LNCaP clone FGC (cell line): ENCODE data around the gene MAMSTR.

Source experiments
- DNase-seq: peaks from one replicate; pipeline ENCODE4 v3.0.0-alpha.2; 2011; ENCODE audit warnings: low read depth
- H3K4me3 ChIP-seq: 2 replicates; pipeline ENCODE4 v1.5.1; 2011; ENCODE audit warnings: mild to moderate bottlenecking, low read depth, low read length, control low read depth
- CTCF ChIP-seq: IDR thresholded peaks from 2 replicates; pipeline ENCODE4 v1.5.1; 2012; ENCODE audit warnings: mild to moderate bottlenecking; ENCODE audit not compliant: control insufficient read depth, insufficient read depth; ENCODE audit errors: extremely low read depth

MAMSTR gene

DNA sequence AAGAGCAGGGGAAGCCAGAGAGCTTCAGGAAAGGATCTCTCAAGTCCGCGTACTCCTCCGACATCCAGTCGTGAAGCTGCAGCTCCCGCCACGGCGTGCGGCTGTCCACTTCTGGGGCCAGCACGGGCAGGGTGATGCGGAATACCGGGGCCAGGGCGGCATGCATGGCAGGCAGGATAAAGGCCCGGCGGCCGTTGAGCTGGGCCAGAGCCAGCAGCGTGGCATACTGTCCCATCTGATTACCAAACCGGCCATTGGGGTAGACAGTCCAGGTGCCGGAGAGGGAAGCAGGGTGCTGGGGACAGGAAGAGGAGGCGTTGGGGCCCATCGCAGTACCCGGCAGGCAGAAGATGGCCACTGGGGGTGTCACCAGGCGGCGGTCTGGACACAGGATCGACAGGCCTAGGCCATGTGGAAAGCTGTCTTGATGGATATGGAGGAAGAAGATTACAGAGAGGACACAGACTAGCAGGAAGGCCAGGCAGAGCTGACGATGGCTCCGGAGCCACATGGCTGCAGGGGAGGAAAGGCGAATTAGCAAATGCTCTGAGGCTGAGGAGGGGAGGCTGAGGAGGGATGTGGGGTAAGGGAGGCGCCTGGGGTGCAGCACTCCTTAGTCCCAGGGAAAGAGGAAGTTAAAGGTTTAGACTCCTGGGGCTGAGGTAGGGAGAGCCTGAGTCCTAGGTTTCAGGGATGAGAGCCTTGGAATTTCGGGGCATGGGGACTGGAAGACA lies 31.4 kb upstream of the MAMSTR start:
- no peak overlapping the region; the same call in 1 of the 2 replicates for H3K4me3 ChIP-seq
- TF ChIP-seq CTCF: no peak
- no peak for DNase-seq

DNA sequence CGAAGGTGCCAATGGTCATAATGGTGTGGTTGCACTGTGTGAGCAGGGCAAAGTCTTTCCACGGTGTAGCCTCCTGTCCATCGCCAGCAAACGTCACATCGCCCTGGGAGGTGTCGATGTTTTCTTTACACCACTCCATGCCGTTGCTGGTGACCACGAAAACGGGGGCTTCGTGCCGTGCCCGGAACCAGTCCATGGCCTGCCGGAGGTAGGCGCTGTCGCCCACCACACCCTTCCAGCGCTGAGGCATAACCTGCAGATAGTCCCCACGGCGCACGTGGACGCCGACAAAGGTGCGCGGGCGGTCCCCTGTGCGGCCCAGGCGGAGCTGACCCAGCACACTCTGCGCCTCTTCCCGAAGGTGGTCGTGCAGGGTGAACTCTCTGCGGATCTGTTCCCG lies 30.8 kb upstream of the MAMSTR start:
- no peak for DNase-seq
- no peak for TF ChIP-seq CTCF
- no peak overlapping the region for H3K4me3 ChIP-seq

DNA sequence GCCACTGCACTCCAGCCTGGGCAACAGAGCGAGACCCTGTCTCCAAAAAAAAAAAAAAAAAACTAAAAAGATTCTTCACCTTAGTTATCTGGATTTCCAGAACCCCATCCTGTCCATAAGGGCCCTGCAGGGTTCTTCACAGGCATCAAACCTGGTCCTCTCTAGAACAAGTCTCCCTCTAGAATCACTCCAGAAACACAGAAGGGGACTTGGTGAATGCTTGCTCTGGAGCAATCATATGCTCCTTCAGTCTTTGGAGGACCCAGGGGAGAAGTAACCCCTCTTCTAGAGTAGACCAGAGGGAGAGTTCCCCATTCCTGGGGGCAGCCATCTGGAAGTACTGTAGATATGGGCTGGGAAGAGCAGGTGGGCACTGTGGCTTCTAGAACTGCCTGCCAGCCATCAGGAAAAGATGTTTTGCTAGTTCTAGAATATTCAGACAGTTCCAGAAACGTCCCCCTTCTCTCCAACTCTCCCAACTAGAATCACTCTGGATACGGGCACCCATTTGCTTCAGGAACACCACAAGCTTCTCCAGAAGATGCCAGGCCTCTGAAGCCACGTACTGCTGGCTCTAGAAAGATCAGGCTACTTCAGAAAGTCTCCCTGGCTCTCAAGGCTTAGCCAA lies 30.2 kb upstream of the MAMSTR start:
- no peak overlapping the region for H3K4me3 ChIP-seq
- TF ChIP-seq CTCF: no peak
- DNase-seq: no peak

GRCh38 chr19:48746738-48747575 lies 27.4 kb upstream of the MAMSTR start, which contains the start of gene IZUMO1:
IZUMO1 (minus strand) TSS chr19:48746909; CDS start chr19:48745859, 1,050 bp downstream.
- DNase-seq: no peak
- no peak for TF ChIP-seq CTCF
- no peak within 1 kb of the TSS for H3K4me3 ChIP-seq

DNA sequence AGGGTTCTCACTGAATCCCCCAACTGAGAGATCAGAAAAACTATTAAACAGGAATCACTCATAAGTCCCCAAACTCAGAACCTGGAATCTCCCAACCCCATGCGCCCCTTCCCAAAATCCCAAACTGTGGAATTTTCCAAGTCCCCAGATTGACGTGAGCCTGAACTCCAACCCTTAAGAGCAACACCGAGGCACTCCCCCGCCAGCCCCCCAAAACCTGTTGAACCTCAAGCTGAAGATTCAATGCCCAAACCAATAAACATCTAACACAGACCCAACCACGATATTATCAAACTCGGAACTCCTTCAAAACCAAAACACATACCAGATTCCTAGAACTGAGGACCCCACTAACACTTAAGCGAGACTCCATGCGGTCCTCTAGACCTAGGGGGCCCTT lies 26.6 kb upstream of the MAMSTR start:
- no peak overlapping the region for H3K4me3 ChIP-seq
- no peak for TF ChIP-seq CTCF
- no peak for DNase-seq

DNA sequence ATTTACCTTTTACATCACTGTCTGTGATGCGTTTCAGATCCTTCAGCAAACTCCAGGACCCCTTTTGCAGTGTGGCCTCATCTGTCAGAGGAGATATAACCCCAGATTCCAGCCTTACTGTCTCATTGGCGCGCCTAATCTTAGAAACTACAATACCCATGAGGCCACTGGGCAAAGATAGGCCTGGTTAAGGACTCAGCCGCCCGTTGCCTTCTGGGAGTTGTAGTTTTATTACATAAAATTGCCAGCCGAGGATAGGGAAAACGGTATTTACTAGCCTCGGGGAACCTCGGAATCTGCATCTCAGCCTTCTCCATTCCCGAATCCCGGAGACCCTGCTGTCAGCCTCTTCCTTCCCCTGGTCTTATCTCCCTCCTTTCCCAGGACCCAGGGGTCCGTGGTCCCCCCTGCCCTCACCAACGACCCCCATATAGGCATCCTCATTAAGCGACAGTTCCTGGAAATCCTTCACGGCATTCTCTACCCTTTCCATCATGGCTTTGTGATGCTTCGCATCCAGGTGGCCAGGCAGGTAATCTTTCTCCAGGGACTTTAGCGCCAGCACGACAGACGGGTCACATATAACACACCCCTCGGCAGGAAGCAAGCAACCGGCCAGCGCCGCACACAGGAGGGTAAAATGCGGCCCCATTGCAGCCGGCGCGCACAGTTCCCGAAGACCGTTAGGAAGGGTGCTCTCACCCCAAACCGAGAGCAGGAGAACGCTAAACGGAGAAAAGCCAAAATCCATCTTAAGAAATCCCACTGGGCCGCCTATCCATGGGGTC lies 25.9 kb upstream of the MAMSTR start:
- TF ChIP-seq CTCF: no peak
- H3K4me3 ChIP-seq: no peak overlapping the region
- no peak for DNase-seq
